Measurements from ENCODE around the gene SCN2B. TPM values are rescaled to one million over a fixed set of nuclear protein-coding genes. Genes with fewer than 3 reads are reported as not detected.

Gene SCN2B
- total RNA-seq, 1 experiment from 2014 or later, result not detected

- BruUV-seq (replicated peaks), result no TSS peak
- CTCF ChIA-PET, result no interaction called here
- no peak overlapping the region for H3K4me3 ChIP-seq (ENCODE audit: low read depth, low read length, poor library complexity, severe bottlenecking)
- no peaks in the 10 kb centered on the region for H3K9me3 ChIP-seq (ENCODE audit: low read depth, low read length, poor library complexity, severe bottlenecking)
- no peak for DNase-seq (ENCODE audit: low spot score)
- no peaks in the 10 kb centered on the region for H3K36me3 ChIP-seq (ENCODE audit: insufficient read depth, low read length, poor library complexity, severe bottlenecking)
- H3K4me1 ChIP-seq (ENCODE audit: insufficient read depth, low read length, poor library complexity, severe bottlenecking), result no peaks in the 10 kb centered on the region
- POLR2A ChIA-PET (ENCODE audit: low non-redundant PET), result no interaction called here
- intact Hi-C loops (cut with micrococcal nuclease; ENCODE audit: unreplicated experiment), result no loop called here
- no peak for TF ChIP-seq EZH2 (IDR thresholded peaks at IDR 0.05; ENCODE audit: borderline replicate concordance, low read depth, low read length, poor library complexity, severe bottlenecking)
- no peak for TF ChIP-seq CTCF (conservative IDR thresholded peaks at IDR 0.05; ENCODE audit: low read depth, low read length)
- peaks cover 26% of the 10 kb centered on the region for H3K27me3 ChIP-seq (replicated peaks; ENCODE audit: insufficient read depth, low read depth, low read length, poor library complexity)
- no peak overlapping the region for H3K27ac ChIP-seq (ENCODE audit: low read depth, low read length, poor library complexity, severe bottlenecking)
These were observed 25.5 kb upstream of the SCN2B start for GRCh38 chr11:118201966-118202365.

GRCh38 chr11:118200901-118201680 is 24.7 kb upstream of the SCN2B start:
- ChIA-PET CTCF (no interaction called here), POLR2A (ENCODE audit: low non-redundant PET) (no interaction called here)
- Histone ChIP-seq H3K36me3 (ENCODE audit: insufficient read depth, low read length, poor library complexity, severe bottlenecking) (no peaks in the 10 kb centered on the region), H3K4me3 (ENCODE audit: low read depth, low read length, poor library complexity, severe bottlenecking) (no peak overlapping the region), H3K27me3 (replicated peaks; ENCODE audit: insufficient read depth, low read depth, low read length, poor library complexity) (peaks cover 19% of the 10 kb centered on the region), H3K9me3 (ENCODE audit: low read depth, low read length, poor library complexity, severe bottlenecking) (no peaks in the 10 kb centered on the region), H3K4me1 (ENCODE audit: insufficient read depth, low read length, poor library complexity, severe bottlenecking) (no peaks in the 10 kb centered on the region), H3K27ac (ENCODE audit: low read depth, low read length, poor library complexity, severe bottlenecking) (no peak overlapping the region)
- no TSS peak for BruUV-seq (replicated peaks)
- intact Hi-C loops (cut with micrococcal nuclease; ENCODE audit: unreplicated experiment), result no loop called here
- TF ChIP-seq EZH2 (IDR thresholded peaks at IDR 0.05; ENCODE audit: borderline replicate concordance, low read depth, low read length, poor library complexity, severe bottlenecking) (no peak), CTCF (conservative IDR thresholded peaks at IDR 0.05; ENCODE audit: low read depth, low read length) (no peak)
- no peak for DNase-seq (ENCODE audit: low spot score)

- intact Hi-C loops (cut with micrococcal nuclease; ENCODE audit: unreplicated experiment), result no loop called here
- CTCF ChIA-PET, result no interaction called here
These were observed 24.1 kb upstream of the SCN2B start for GRCh38 chr11:118200497-118200896.

More at GRCh38 chr11:118200497-118200896, 24.1 kb upstream of the SCN2B start:
- peaks cover 13% of the 10 kb centered on the region for H3K27me3 ChIP-seq (replicated peaks; ENCODE audit: insufficient read depth, low read depth, low read length, poor library complexity)
- TF ChIP-seq CTCF (conservative IDR thresholded peaks at IDR 0.05; ENCODE audit: low read depth, low read length) (no peak), EZH2 (IDR thresholded peaks at IDR 0.05; ENCODE audit: borderline replicate concordance, low read depth, low read length, poor library complexity, severe bottlenecking) (no peak)
- H3K4me3 ChIP-seq (ENCODE audit: low read depth, low read length, poor library complexity, severe bottlenecking), result no peak overlapping the region
- POLR2A ChIA-PET (ENCODE audit: low non-redundant PET), result no interaction called here
- DNase-seq (ENCODE audit: low spot score), result no peak
- no peaks in the 10 kb centered on the region for H3K9me3 ChIP-seq (ENCODE audit: low read depth, low read length, poor library complexity, severe bottlenecking)
- H3K27ac ChIP-seq (ENCODE audit: low read depth, low read length, poor library complexity, severe bottlenecking), result no peak overlapping the region
- H3K4me1 ChIP-seq (ENCODE audit: insufficient read depth, low read length, poor library complexity, severe bottlenecking), result no peaks in the 10 kb centered on the region
- no TSS peak for BruUV-seq (replicated peaks)
- H3K36me3 ChIP-seq (ENCODE audit: insufficient read depth, low read length, poor library complexity, severe bottlenecking), result no peaks in the 10 kb centered on the region

All from A673 (cell line).